Measurements from ENCODE around the gene BHLHE40.

The BHLHE40 gene

DNA sequence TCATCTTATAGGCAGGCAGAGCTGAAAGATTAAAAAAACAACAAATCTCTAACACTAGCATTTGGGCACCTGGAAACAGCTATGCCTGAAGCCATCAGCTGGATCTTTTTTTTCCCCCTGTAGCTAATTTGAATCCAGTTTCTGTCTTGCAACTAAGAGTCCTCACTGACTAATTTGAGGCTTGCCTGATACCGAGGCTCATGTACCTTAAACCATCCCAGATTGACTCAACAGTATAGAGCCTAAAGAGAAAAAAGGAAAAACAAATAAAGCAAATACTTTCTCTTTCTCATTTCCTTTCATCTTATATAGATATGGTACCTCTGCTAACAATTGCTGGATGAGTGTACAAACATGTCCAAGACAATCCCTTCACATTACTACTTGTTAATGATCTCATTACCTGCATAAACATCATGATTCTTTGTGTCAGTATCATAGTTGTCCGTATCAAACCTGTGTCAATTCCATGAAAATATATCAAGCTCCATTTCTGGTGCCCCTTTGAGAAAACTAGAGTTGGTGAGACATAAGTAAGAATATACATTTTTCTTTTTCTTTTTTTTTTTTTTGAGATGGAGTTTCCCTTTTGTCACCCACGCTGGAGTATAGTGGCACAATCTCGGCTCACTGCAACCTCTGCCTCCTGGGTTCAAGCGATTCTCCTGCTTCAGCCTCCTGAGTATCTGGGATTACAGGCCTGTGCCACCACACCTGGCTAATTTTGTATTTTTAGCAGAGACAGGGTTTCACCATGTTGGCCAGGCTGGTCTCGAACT lies 43.1 kb downstream of the BHLHE40 start:
- DNase-seq: no peak

DNA sequence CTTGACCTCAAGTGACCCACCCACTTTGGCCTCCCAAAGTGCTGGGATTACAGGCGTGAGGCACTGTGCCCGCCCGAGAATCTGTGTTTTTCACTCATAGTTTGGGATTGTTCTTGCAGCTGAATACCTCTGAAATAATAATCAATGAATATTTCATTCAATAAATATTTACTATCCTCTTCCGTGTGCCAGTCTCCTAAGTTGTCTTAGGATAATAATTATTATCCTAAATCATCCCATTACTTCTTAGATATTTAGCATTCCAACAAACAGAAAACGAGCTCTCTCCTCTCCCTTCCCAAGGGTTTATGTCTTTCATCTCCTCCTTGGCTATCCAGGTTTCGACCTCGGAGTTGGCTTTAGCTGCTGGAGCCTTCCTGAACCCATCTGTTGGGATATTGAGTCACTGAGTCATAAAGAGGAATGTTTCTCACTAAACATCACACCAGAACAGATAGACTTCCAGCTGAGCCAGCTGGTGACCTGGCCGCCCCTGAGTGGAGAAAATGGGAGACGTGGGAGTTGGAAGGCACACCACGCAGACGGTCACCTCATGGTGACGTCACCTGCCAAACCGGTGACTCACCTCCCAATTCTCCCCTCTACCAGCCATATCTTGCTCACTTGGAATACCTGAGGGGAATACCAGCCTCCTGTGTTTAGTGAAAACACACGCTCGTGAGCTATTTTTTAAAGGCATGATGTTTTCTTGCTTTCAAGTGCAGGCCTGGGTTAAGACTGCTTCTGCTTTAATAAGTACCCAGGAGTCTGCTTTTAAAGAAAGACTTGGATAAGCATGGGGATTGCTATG lies 43.9 kb downstream of the BHLHE40 start:
- no peak for DNase-seq

DNA sequence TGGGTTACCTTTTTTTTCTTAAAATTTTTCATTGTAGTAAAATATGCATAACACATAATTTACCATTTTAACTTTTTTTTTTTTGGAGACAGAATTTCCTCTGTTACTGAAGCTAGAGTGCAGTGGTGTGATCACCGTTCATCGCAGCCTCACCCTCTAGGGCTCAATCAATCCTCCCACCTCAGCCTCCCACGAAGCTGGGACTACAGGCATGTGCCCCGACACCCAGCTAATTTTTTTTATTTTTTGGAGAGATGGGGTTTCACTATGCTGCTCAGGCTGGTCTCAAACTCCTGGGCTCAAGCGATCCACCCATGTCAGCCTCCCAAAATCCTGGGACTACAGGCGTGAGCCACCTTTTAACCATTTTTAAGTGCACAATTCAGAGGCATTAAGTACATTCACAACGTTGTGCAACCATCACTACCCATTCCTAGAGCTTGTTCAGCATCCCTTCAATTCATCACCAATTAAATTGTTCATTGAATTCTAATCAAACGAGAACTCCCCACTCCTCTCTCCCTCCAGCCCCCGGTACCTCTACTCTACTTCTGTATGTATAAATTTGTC lies 44.6 kb downstream of the BHLHE40 start:
- DNase-seq: no peak

DNA sequence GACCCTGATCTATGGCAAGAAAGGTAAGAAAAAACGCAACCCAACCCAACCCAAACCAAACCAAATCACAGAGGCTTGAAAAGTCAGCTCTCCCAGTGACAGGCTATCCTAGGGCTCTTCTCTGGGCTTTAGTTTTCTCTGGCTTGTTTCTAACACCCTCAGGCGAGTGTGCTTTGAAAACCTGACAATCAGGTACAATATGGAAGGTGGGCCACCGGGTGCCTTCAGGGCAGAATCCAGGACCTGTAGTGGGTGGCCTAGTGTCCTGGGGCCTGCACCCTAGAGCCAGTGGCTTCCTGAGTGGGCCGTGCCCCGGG lies 46.8 kb downstream of the BHLHE40 start:
- DNase-seq: no peak

GRCh38 chr3:5029715-5030114 lies 50.5 kb downstream of the BHLHE40 start:
- DNase-seq: no peak

- DNase-seq: no peak
Observed at GRCh38 chr3:5030152-5030551, 50.9 kb downstream of the BHLHE40 start.

DNA sequence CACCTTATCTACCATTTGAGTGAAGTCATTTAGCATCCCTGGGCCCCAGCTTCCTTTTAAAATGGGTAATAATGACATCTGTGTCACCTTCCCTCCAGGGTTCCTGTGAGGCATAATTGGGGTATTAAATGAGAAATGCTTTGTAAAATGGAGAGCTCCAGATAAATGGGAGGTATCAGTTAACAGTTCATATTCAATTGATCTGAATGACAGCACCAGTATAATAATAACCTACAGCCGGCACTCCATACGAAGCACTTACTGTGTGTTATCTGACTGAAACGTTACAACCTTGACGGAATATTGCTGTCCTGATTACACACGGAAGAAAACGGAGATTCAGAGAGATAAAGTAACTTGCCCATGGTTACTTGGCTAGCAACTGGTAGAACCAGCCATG lies 53.6 kb downstream of the BHLHE40 start:
- no peak for DNase-seq

All from SIG-M5 (cell line).